NB4 (cell line): ENCODE measurements around the gene BMPR1B.

ENCODE experiments used
- TF ChIP-seq, protein P1 (sequence below): IDR thresholded peaks from 2 replicates; pipeline ENCODE4 v1.6.1; 2011; ENCODE audit warnings: low read depth, low read length
- TF ChIP-seq, protein P2 (sequence below): IDR thresholded peaks from one replicate; pipeline ENCODE4 v1.5.1; 2012; ENCODE audit warnings: low read depth, low read length

DNA sequence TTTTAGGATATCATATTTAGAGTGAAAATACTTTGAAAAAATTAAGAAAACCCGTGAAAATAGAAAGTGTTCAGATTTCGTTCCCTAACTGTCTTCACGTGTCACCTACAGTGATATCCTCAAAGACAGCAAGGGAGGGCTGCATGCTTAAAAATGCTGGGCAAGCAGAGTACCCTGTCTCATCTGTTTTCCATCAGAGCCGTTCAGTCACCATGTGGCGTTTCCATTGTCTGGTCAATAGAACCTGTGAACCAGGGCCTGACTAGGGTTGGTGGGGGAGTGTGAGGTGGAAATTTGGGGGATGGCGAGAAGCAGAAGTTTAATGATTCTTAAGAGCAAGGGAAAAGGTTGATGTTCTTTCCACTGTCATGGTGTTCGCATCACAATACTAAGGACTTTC is 173.9 kb downstream of the BMPR1B start:
- TF ChIP-seq, protein P1, sequence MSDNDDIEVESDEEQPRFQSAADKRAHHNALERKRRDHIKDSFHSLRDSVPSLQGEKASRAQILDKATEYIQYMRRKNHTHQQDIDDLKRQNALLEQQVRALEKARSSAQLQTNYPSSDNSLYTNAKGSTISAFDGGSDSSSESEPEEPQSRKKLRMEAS = no peak
- TF ChIP-seq, protein P2, sequence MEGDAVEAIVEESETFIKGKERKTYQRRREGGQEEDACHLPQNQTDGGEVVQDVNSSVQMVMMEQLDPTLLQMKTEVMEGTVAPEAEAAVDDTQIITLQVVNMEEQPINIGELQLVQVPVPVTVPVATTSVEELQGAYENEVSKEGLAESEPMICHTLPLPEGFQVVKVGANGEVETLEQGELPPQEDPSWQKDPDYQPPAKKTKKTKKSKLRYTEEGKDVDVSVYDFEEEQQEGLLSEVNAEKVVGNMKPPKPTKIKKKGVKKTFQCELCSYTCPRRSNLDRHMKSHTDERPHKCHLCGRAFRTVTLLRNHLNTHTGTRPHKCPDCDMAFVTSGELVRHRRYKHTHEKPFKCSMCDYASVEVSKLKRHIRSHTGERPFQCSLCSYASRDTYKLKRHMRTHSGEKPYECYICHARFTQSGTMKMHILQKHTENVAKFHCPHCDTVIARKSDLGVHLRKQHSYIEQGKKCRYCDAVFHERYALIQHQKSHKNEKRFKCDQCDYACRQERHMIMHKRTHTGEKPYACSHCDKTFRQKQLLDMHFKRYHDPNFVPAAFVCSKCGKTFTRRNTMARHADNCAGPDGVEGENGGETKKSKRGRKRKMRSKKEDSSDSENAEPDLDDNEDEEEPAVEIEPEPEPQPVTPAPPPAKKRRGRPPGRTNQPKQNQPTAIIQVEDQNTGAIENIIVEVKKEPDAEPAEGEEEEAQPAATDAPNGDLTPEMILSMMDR = no peak
